GM23248 (cell line): Measurements from ENCODE around the gene USP34. TPM values are rescaled to one million over a fixed set of nuclear protein-coding genes. Genes with fewer than 3 reads are reported as not detected.

Experiments
- DNase-seq: peaks from one replicate; pipeline ENCODE4 v3.0.0-alpha.2; 2015
- H2AFZ ChIP-seq: fragments of 200-600 bp; sonication (generic); 2 replicates; pipeline ENCODE4 v1.6.1; 2016; ENCODE audit warnings: antibody characterized with exemption
- H3F3A ChIP-seq: fragments of 200-600 bp; sonication (generic); 2 replicates; pipeline ENCODE4 v1.6.1; 2016; ENCODE audit warnings: mild to moderate bottlenecking, antibody characterized with exemption, mixed run types; ENCODE audit not compliant: insufficient read depth
- H3K27ac ChIP-seq: fragments of 200-600 bp; sonication (generic); 2 replicates; pipeline ENCODE4 v1.5.1; 2016; ENCODE audit warnings: mild to moderate bottlenecking
- H3K27me3 ChIP-seq: fragments of 200-600 bp; sonication (generic); replicated peaks from 2 replicates; pipeline ENCODE4 v1.6.1; 2016; ENCODE audit warnings: mild to moderate bottlenecking; ENCODE audit not compliant: insufficient read depth
- H3K36me3 ChIP-seq: fragments of 200-600 bp; sonication (generic); 2 replicates; pipeline ENCODE4 v1.6.1; 2016; ENCODE audit warnings: low read depth, mild to moderate bottlenecking
- H3K4me1 ChIP-seq: fragments of 200-600 bp; sonication (generic); 2 replicates; pipeline ENCODE4 v1.6.1; 2016; ENCODE audit warnings: mild to moderate bottlenecking; ENCODE audit not compliant: insufficient read depth
- H3K4me2 ChIP-seq: fragments of 200-600 bp; sonication (generic); one replicate; pipeline ENCODE4 v1.6.1; 2016; ENCODE audit warnings: mild to moderate bottlenecking; ENCODE audit not compliant: unreplicated experiment
- H3K4me3 ChIP-seq: fragments of 200-600 bp; sonication (generic); 2 replicates; pipeline ENCODE4 v1.5.1; 2016; ENCODE audit warnings: mild to moderate bottlenecking
- H3K79me2 ChIP-seq: fragments of 200-600 bp; sonication (generic); 2 replicates; pipeline ENCODE4 v1.6.1; 2016; ENCODE audit warnings: mild to moderate bottlenecking; ENCODE audit not compliant: insufficient read depth
- H3K9ac ChIP-seq: fragments of 200-600 bp; sonication (generic); 2 replicates; pipeline ENCODE4 v1.6.1; 2016; ENCODE audit warnings: mild to moderate bottlenecking
- H3K9me2 ChIP-seq: fragments of 200-600 bp; sonication (generic); 2 replicates; pipeline ENCODE4 v1.6.1; 2016; ENCODE audit warnings: mixed run types, mild to moderate bottlenecking, moderate library complexity; ENCODE audit not compliant: insufficient read depth
- H3K9me3 ChIP-seq: fragments of 200-600 bp; sonication (generic); one replicate; pipeline ENCODE4 v1.6.1; 2017; ENCODE audit warnings: low read depth
- H4K20me1 ChIP-seq: fragments of 200-600 bp; sonication (generic); 2 replicates; pipeline ENCODE4 v1.6.0; 2016; ENCODE audit not compliant: insufficient read depth
- EZH2 ChIP-seq: fragments of 200-600 bp; sonication (generic); IDR thresholded peaks from 2 replicates; pipeline ENCODE4 v1.6.1; 2018; ENCODE audit warnings: antibody characterized with exemption, mild to moderate bottlenecking; ENCODE audit not compliant: insufficient read depth, poor library complexity, severe bottlenecking
- EZH2phosphoT487 ChIP-seq: fragments of 200-600 bp; sonication (generic); IDR thresholded peaks from 2 replicates; pipeline ENCODE4 v1.6.1; 2018; ENCODE audit warnings: antibody characterized with exemption, moderate library complexity, mild to moderate bottlenecking, low read depth; ENCODE audit not compliant: insufficient read depth
- WGBS, 2 experiments: methylation state at CpG; one replicate each; pipeline ENCODE4 v1.1.6; 2015 to 2017; ENCODE audit warnings: low lambda C conversion rate in 2 of 2, low coverage in 1 of 2; ENCODE audit errors: missing lambda C conversion rate in 2 of 2; 5-methylcytosine and 5-hydroxymethylcytosine counted together
- in situ Hi-C: fragments of 300-500 bp; cut with MboI; formaldehyde crosslinking; loops from 2 replicates; pipeline ENCODE4 v1.15.0; 2020
- polyA plus RNA-seq: library from polyadenylated mRNA; unstranded; fragments of >200 nt; fragmentation: Nextera tagmentation; extraction: Ambion mirVana; gene quantifications from 2 replicates; pipeline ENCODE4 v1.2.1, GENCODE V29; 2016
- total RNA-seq: library from RNA; depleted of rRNA; stranded (reverse); fragments of >200 nt; shearing (Covaris generic); gene quantifications from 2 replicates; pipeline ENCODE4 v1.2.3, GENCODE V29; 2014

Gene USP34
- total and polyA plus RNA-seq, 2 experiments from 2014 or later, result 34.5 to 77.6 TPM

DNA sequence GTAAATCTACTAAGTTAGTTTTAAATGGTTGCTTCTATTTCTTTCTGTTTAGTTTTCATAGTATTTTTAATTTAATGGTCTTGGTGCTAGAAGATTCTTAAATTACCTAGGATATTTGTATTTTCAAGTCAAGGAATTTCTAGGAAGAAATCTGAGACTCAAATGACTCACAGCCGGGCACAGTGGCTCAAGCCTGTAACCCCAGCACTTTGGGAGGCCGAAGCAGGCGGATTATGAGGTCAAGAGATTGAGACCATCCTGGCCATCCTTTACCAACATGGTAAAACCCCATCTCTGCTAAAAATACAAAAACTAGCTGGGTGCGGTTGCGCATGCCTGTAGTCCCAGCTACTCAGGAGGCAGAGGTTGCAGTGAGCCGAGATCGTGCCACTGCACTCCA lies 213.4 kb downstream of the USP34 start:
- Histone ChIP-seq H3K79me2 (no peaks in the 10 kb centered on the region), H3K27me3 (no peaks in the 10 kb centered on the region), H3F3A (peaks cover 35% of the 10 kb centered on the region), H3K9ac (no peak overlapping the region), H3K36me3 (peaks cover 39% of the 10 kb centered on the region), H3K4me2 (no peak overlapping the region), H2AFZ (no peak overlapping the region), H4K20me1 (no peaks in the 10 kb centered on the region), H3K9me2 (no peaks in the 10 kb centered on the region), H3K4me3 (no peak overlapping the region), H3K9me3 (no peaks in the 10 kb centered on the region), H3K4me1 (peaks cover 25% of the 10 kb centered on the region), H3K27ac (no peak overlapping the region)
- 98 to 99% methylated on average over 7 of the region's 7 CpGs for WGBS, 2 experiments
- no peak for DNase-seq
- in situ Hi-C loops, result no loop called here
- TF ChIP-seq EZH2, result no peak
- TF ChIP-seq EZH2phosphoT487, result no peak

DNA sequence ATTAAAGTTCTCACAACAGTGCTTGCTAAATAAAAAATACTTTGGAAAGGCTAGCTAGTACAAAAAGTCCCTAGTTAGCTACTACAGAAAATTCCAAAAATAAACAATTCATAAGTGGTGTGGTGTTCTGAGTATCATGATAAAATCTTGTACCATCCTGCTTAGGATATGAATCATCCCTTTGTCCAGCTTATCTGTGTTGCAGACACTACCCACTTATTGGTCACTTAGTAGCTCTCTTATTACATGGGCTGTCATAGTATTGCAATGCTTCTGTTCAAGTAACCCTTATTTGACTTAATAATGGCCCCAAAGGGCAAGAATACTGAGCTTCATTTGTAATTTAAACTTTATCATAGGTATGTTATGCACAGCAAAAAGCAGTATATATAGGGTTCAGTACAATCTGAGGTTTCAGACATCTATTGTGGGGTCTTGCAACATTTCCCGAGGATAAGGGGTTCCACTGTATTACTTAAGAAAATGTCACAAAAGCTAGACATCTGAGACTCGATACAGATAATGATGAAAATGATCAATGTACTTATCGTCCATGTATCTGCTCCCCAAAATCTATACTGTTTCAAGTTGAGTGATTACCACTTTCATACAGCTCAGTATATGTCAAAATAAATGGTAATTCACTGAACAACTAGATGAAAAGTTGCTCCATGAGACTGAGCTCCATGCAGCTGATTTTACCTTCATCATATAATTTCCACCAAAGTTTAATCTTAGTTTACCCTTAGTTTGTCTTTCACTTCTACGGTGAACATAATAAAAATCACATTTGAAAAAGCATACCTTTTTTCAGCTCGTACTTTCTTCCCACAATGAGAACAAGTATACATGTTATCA lies 215.1 kb downstream of the USP34 start:
- WGBS, 2 experiments, result 92 to 94% methylated on average over 5 of the region's 5 CpGs
- in situ Hi-C loops, result no loop called here
- Histone ChIP-seq H3K36me3 (peaks cover 45% of the 10 kb centered on the region), H3K9me2 (no peaks in the 10 kb centered on the region), H3K27ac (peak overlapping the region; percentile 62), H3F3A (peaks cover 35% of the 10 kb centered on the region), H3K4me3 (peak overlapping the region; percentile 37), H3K79me2 (no peaks in the 10 kb centered on the region), H3K4me2 (peak overlapping the region; percentile 72), H4K20me1 (no peaks in the 10 kb centered on the region), H3K27me3 (no peaks in the 10 kb centered on the region), H2AFZ (no peak overlapping the region), H3K9ac (peak overlapping the region; percentile 19; the same call in 1 of the 2 replicates), H3K9me3 (no peaks in the 10 kb centered on the region), H3K4me1 (peaks cover 29% of the 10 kb centered on the region)
- DNase-seq, result peak; percentile 86
- TF ChIP-seq EZH2phosphoT487 (peak; percentile 74; the same call in 1 of the 2 replicates), EZH2 (no peak)

DNA sequence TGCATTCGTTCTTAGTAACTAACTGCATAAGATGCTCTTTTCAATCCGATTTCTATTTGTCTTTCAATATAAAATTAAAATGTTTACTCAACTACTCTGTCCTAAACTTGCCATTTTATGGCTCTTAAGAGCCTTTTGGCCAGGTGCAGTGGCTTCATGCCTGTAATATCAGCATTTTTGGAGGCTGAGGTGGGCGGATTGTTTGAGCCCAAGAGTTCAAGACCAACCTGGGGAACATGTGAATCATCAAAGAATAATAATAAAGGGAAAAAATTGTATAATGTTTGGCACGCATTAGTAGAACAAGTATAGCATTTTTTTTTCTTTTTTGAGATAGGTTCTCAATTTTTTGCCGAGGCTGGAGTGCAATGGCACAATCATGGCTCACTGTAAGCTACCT lies 216.4 kb downstream of the USP34 start:
- H3K4me2 ChIP-seq, result no peak overlapping the region
- no peaks in the 10 kb centered on the region for H3K9me3 ChIP-seq
- H3K27me3 ChIP-seq, result no peaks in the 10 kb centered on the region
- WGBS, 2 experiments, result 97 to 99% methylated on average over 5 of the region's 5 CpGs
- H3K27ac ChIP-seq, result no peak overlapping the region
- H3K9ac ChIP-seq, result no peak overlapping the region
- peaks cover 35% of the 10 kb centered on the region for H3F3A ChIP-seq
- H3K9me2 ChIP-seq, result no peaks in the 10 kb centered on the region
- no peak for DNase-seq
- in situ Hi-C loops, result no loop called here
- H3K4me1 ChIP-seq, result peaks cover 29% of the 10 kb centered on the region
- H3K4me3 ChIP-seq, result no peak overlapping the region
- no peaks in the 10 kb centered on the region for H4K20me1 ChIP-seq
- H2AFZ ChIP-seq, result no peak overlapping the region
- H3K79me2 ChIP-seq, result no peaks in the 10 kb centered on the region; the same call in 1 of the 2 replicates
- H3K36me3 ChIP-seq, result peaks cover 49% of the 10 kb centered on the region
- TF ChIP-seq EZH2, result no peak
- no peak for TF ChIP-seq EZH2phosphoT487

DNA sequence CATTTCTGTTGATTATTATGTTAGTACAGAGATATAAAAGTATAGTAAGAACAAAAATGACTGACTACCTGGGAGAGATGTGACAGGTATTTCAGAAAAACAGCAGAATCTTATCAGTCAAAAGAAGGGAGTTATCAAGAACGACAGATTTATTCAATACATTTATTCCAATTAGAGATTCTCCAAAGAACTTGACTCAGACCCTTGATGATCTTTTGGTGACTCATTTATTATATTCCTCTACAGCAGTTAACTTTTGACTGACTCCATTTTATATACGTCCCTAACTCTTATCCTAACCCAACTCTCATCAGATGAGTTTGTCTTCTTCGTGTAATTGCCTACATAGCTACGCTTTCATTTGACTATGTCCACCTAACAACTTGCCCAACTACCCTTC lies 217.8 kb downstream of the USP34 start:
- H2AFZ ChIP-seq, result no peak overlapping the region

More for the DNA sequence above, 217.8 kb downstream of the USP34 start:
- H3K9me3 ChIP-seq, result no peaks in the 10 kb centered on the region
- peaks cover 52% of the 10 kb centered on the region for H3K36me3 ChIP-seq
- no peaks in the 10 kb centered on the region for H4K20me1 ChIP-seq
- no peaks in the 10 kb centered on the region for H3K9me2 ChIP-seq
- peak; percentile 21 for DNase-seq
- in situ Hi-C loops, result no loop called here
- no peaks in the 10 kb centered on the region for H3K27me3 ChIP-seq
- H3K4me2 ChIP-seq, result no peak overlapping the region
- WGBS, 2 experiments, result 69 to 73% methylated on average over 4 of the region's 4 CpGs
- H3K9ac ChIP-seq, result no peak overlapping the region
- no peak overlapping the region for H3K27ac ChIP-seq
- H3K79me2 ChIP-seq, result no peaks in the 10 kb centered on the region; the same call in 1 of the 2 replicates
- TF ChIP-seq EZH2 (no peak), EZH2phosphoT487 (no peak)
- H3F3A ChIP-seq, result peaks cover 37% of the 10 kb centered on the region
- H3K4me3 ChIP-seq, result no peak overlapping the region
- peaks cover 29% of the 10 kb centered on the region for H3K4me1 ChIP-seq
